Measurements from ENCODE around the gene ATP10B.

Gene ATP10B

DNA sequence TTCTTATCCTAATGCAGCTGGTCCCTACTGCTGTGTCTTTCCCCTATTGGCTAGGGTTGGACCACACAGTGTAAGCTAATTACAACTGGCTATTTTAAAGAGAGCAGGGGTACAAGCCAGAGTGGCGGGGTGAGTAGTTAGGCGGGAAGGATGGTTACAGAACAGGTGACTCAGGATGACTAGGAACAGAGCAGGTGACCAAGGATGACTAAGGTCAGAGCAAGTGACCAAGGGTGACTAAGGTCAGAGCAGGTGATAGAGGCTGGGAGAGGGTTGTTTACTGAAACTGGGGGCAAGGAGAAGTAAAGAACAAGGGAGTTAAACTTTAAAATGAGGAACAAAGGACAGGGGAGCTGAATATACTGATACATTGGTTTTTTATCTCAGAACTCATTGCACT, 304.9 kb downstream of the ATP10B start:
- DNase-seq (ENCODE audit: low read depth), result no peak
- no peak overlapping the region for H3K4me3 ChIP-seq (ENCODE audit: low read length)
- TF ChIP-seq, protein P1, sequence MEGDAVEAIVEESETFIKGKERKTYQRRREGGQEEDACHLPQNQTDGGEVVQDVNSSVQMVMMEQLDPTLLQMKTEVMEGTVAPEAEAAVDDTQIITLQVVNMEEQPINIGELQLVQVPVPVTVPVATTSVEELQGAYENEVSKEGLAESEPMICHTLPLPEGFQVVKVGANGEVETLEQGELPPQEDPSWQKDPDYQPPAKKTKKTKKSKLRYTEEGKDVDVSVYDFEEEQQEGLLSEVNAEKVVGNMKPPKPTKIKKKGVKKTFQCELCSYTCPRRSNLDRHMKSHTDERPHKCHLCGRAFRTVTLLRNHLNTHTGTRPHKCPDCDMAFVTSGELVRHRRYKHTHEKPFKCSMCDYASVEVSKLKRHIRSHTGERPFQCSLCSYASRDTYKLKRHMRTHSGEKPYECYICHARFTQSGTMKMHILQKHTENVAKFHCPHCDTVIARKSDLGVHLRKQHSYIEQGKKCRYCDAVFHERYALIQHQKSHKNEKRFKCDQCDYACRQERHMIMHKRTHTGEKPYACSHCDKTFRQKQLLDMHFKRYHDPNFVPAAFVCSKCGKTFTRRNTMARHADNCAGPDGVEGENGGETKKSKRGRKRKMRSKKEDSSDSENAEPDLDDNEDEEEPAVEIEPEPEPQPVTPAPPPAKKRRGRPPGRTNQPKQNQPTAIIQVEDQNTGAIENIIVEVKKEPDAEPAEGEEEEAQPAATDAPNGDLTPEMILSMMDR (conservative IDR thresholded peaks at IDR 0.05; ENCODE audit: low read depth, low read length), result no peak

GRCh38 chr5:160545832-160546231, 306.2 kb downstream of the ATP10B start:
- H3K4me3 ChIP-seq (ENCODE audit: low read length), result no peak overlapping the region
- TF ChIP-seq, protein P1 (conservative IDR thresholded peaks at IDR 0.05; ENCODE audit: low read depth, low read length), result no peak
- no peak for DNase-seq (ENCODE audit: low read depth)

GRCh38 chr5:160543395-160543794, 308.6 kb downstream of the ATP10B start:
- no peak overlapping the region for H3K4me3 ChIP-seq (ENCODE audit: low read length)
- TF ChIP-seq, protein P1 (conservative IDR thresholded peaks at IDR 0.05; ENCODE audit: low read depth, low read length), result no peak
- DNase-seq (ENCODE audit: low read depth), result no peak

DNA sequence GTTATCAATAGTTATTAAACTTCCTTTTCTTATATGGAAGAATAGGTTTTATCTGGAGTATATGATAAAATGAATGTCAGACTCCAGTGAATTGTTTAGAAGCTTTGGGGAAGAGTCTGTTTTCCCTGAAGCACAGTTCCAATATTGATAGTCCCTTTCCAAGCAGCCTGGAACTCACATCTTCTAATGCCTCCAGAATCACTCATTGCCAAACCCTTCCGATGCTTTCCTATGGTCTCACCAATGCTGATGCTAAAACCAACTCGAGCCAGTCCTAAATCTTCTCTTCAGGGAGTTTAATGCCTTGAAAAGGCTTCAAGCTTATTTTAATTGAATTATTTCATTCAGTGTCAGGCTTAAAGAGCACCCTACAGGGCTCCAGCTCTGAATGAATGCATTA, 309.2 kb downstream of the ATP10B start:
- TF ChIP-seq, protein P1 (conservative IDR thresholded peaks at IDR 0.05; ENCODE audit: low read depth, low read length), result no peak
- DNase-seq (ENCODE audit: low read depth), result no peak
- no peak overlapping the region for H3K4me3 ChIP-seq (ENCODE audit: low read length)

GRCh38 chr5:160542281-160542680, 309.7 kb downstream of the ATP10B start:
- no peak for DNase-seq (ENCODE audit: low read depth)
- TF ChIP-seq, protein P1 (conservative IDR thresholded peaks at IDR 0.05; ENCODE audit: low read depth, low read length), result no peak
- no peak overlapping the region for H3K4me3 ChIP-seq (ENCODE audit: low read length)

GRCh38 chr5:160539431-160539830, 312.6 kb downstream of the ATP10B start:
- H3K4me3 ChIP-seq (ENCODE audit: low read length), result no peak overlapping the region
- DNase-seq (ENCODE audit: low read depth), result no peak
- TF ChIP-seq, protein P1 (conservative IDR thresholded peaks at IDR 0.05; ENCODE audit: low read depth, low read length), result no peak

DNA sequence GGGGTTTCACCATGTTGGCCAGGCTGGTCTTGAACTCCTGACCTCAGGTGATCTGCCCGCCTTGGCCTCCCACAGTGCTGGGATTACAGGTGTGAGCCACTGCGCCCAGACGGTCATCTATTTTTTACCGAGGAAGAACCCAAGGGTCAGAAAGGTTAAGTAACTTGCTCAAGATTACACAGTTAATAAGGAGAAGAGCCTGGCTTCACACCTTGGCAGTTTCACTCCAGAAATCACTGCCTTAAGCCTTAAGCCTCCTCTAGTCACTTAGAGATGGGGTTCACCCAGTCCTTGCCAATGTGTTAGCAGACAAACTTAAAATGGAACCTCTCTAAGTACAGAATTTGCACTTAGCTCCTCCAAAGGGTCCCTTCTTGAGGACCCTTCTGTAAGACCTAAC, 314.1 kb downstream of the ATP10B start:
- no peak for DNase-seq (ENCODE audit: low read depth)
- TF ChIP-seq, protein P1 (conservative IDR thresholded peaks at IDR 0.05; ENCODE audit: low read depth, low read length), result no peak
- no peak overlapping the region for H3K4me3 ChIP-seq (ENCODE audit: low read length)
